Stimulated activated CD4-positive, alpha-beta T cell treated with anti-CD3 and anti-CD28 coated beads, Interleukin-2, amount 100 ng/mL, for 48 hours (primary cell): Measurements from ENCODE around the gene HOXA6.

Experiments
- DNase-seq, 2 donors: peaks; one replicate each; pipeline ENCODE4 v3.0.0-alpha.2; 2020

The HOXA6 gene

GRCh38 chr7:27095897-27096767 is 51.4 kb downstream of the HOXA6 start, which contains the start of gene HOXA1:
HOXA1 (minus strand) TSS chr7:27096000; CDS start chr7:27095912, 88 bp downstream.
- peak; percentile 48 to 54 for DNase-seq
